ENCODE data around the gene SYT7. TPM values are rescaled to one million over a fixed set of nuclear protein-coding genes. Genes with fewer than 3 reads are reported as not detected.

The SYT7 gene
- total and polyA plus RNA-seq, 10 of the 15 experiments (the other 5 are each of a cell fraction or from before 2014, with no cell fraction given) = not detected

DNA sequence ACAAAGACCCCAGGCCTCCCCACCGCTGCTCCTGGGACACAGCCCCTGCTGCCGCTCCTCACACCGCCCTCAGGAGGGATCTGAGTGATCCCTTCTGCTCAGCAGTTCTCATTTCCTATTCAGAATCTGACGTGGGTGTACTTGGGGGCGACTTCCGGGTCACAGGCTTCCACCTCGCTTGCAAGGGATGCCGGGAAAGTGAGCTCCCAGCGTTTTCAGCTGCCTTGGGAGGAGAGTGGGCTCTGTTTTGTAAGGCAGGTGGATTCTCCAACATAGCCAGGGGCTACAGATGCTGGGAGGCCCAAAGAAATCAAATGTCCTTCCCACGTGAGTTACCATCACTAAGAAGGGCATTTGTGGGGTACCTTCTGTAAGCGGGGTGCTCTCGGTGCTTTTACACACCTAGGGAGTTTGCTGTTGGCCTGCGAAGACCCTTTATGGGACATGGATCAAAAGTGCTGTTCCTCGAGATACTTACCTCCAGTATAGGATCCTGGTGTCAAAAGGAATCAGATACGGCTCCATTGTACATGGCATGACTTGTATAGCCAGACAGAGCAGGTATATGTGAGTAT is 82.0 kb downstream of the SYT7 start:
- no peak for FAIRE-seq
- CTCF ChIA-PET = no interaction called here
- H4K20me1 ChIP-seq (ENCODE audit: control insufficient read depth, insufficient read depth) = no peaks in the 10 kb centered on the region
- BruUV-seq (replicated peaks) = no TSS peak
- no peak overlapping the region for H3K9ac ChIP-seq (ENCODE audit: control insufficient read depth, insufficient read depth, low read length)
- in situ Hi-C loops (cut with MboI) = no loop called here
- no peaks in the 10 kb centered on the region for H3K4me1 ChIP-seq (ENCODE audit: control insufficient read depth, insufficient read depth, low read length)
- RAD21 ChIA-PET (ENCODE audit: unreplicated experiment) = interaction anchor here (0.6 kb wide), 1 partner anchor 26 kb away, joined by 4 read pairs; no protein-coding TSS in a partner anchor
- no peak overlapping the region for H3K27ac ChIP-seq (ENCODE audit: control insufficient read depth, insufficient read depth)
- H3K4me2 ChIP-seq (ENCODE audit: control insufficient read depth, insufficient read depth) = no peak overlapping the region
- DNase-seq (ENCODE audit: low read depth, low spot score) = no peak
- TF ChIP-seq, protein P1, sequence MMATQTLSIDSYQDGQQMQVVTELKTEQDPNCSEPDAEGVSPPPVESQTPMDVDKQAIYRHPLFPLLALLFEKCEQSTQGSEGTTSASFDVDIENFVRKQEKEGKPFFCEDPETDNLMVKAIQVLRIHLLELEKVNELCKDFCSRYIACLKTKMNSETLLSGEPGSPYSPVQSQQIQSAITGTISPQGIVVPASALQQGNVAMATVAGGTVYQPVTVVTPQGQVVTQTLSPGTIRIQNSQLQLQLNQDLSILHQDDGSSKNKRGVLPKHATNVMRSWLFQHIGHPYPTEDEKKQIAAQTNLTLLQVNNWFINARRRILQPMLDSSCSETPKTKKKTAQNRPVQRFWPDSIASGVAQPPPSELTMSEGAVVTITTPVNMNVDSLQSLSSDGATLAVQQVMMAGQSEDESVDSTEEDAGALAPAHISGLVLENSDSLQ (IDR thresholded peaks at IDR 0.05) = no peak
- TF ChIP-seq, protein P2, sequence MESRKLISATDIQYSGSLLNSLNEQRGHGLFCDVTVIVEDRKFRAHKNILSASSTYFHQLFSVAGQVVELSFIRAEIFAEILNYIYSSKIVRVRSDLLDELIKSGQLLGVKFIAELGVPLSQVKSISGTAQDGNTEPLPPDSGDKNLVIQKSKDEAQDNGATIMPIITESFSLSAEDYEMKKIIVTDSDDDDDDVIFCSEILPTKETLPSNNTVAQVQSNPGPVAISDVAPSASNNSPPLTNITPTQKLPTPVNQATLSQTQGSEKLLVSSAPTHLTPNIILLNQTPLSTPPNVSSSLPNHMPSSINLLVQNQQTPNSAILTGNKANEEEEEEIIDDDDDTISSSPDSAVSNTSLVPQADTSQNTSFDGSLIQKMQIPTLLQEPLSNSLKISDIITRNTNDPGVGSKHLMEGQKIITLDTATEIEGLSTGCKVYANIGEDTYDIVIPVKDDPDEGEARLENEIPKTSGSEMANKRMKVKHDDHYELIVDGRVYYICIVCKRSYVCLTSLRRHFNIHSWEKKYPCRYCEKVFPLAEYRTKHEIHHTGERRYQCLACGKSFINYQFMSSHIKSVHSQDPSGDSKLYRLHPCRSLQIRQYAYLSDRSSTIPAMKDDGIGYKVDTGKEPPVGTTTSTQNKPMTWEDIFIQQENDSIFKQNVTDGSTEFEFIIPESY (IDR thresholded peaks at IDR 0.05) = no peak
- no peak for TF ChIP-seq RCOR1 (conservative IDR thresholded peaks at IDR 0.05; ENCODE audit: low read depth, low read length)
- no peak for TF ChIP-seq FOS (IDR thresholded peaks at IDR 0.05; ENCODE audit: borderline replicate concordance, extremely low read depth, insufficient read length)
- TF ChIP-seq NR2C1 (IDR thresholded peaks at IDR 0.05) = 0 out of 2 replicates have a peak, but pooled peaks have one; percentile 28
- TF ChIP-seq SMAD5 (IDR thresholded peaks at IDR 0.05; ENCODE audit: low read depth) = no peak
- TF ChIP-seq, protein P3, sequence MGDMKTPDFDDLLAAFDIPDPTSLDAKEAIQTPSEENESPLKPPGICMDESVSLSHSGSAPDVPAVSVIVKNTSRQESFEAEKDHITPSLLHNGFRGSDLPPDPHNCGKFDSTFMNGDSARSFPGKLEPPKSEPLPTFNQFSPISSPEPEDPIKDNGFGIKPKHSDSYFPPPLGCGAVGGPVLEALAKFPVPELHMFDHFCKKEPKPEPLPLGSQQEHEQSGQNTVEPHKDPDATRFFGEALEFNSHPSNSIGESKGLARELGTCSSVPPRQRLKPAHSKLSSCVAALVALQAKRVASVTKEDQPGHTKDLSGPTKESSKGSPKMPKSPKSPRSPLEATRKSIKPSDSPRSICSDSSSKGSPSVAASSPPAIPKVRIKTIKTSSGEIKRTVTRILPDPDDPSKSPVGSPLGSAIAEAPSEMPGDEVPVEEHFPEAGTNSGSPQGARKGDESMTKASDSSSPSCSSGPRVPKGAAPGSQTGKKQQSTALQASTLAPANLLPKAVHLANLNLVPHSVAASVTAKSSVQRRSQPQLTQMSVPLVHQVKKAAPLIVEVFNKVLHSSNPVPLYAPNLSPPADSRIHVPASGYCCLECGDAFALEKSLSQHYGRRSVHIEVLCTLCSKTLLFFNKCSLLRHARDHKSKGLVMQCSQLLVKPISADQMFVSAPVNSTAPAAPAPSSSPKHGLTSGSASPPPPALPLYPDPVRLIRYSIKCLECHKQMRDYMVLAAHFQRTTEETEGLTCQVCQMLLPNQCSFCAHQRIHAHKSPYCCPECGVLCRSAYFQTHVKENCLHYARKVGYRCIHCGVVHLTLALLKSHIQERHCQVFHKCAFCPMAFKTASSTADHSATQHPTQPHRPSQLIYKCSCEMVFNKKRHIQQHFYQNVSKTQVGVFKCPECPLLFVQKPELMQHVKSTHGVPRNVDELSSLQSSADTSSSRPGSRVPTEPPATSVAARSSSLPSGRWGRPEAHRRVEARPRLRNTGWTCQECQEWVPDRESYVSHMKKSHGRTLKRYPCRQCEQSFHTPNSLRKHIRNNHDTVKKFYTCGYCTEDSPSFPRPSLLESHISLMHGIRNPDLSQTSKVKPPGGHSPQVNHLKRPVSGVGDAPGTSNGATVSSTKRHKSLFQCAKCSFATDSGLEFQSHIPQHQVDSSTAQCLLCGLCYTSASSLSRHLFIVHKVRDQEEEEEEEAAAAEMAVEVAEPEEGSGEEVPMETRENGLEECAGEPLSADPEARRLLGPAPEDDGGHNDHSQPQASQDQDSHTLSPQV (IDR thresholded peaks at IDR 0.05) = no peak
- 0 out of 2 replicates have a peak, but pooled peaks have one; percentile 24 for TF ChIP-seq GABPA (IDR thresholded peaks at IDR 0.05; ENCODE audit: low read depth)
- no peak for TF ChIP-seq HDAC2 (IDR thresholded peaks at IDR 0.05)
- TF ChIP-seq RAD21 (IDR thresholded peaks at IDR 0.05; ENCODE audit: insufficient read depth, low read depth, low read length) = no peak
- no peak for TF ChIP-seq SP1 (IDR thresholded peaks at IDR 0.05; ENCODE audit: low read depth, low read length)
- 24% methylated on average over 15 of the region's 15 CpGs for WGBS (ENCODE audit: insufficient coverage, insufficient replicate concordance, low lambda C conversion rate, missing lambda C conversion rate)
- no peaks in the 10 kb centered on the region for H3K9me3 ChIP-seq (replicated peaks; ENCODE audit: control insufficient read depth, insufficient read depth, low read length)
- SMC1A ChIA-PET (ENCODE audit: uncharacterized antibody, unreplicated experiment) = no interaction called here
- peak overlapping the region; percentile 33 for H2AFZ ChIP-seq (ENCODE audit: control insufficient read depth, low read depth, low read length)
- no peaks in the 10 kb centered on the region for H3K27me3 ChIP-seq (replicated peaks in 1 of 2; ENCODE audit: control insufficient read depth in 2 of 2, insufficient read depth in 2 of 2, low read length in 1 of 2)
- intact Hi-C loops (cut with micrococcal nuclease; ENCODE audit: unreplicated experiment) = no loop called here
- no peak for ATAC-seq
- no peak overlapping the region for H3K4me3 ChIP-seq
- POLR2A ChIA-PET = no interaction called here
- H3K36me3 ChIP-seq (ENCODE audit: control insufficient read depth in 2 of 2, insufficient read depth in 2 of 2, low read length in 1 of 2) = no peaks in the 10 kb centered on the region
- no peaks in the 10 kb centered on the region for H3K79me2 ChIP-seq (ENCODE audit: control insufficient read depth, insufficient read depth, low read length)

Measured in GM12878 (cell line).